Endothelial cell of umbilical vein (primary cell): ENCODE measurements around the gene SMAP1. TPM values are rescaled to one million over a fixed set of nuclear protein-coding genes. Genes with fewer than 3 reads are reported as not detected.

Experiments
- BruUV-seq: library from RNA; stranded (reverse); fragments of 400-500 nt; replicated peaks from 2 replicates; lab custom pipeline; 2021; lab: Mats Ljungman, UMichigan
- CTCF ChIA-PET: fragments of 300-600, 350-600 bp; sonication (Branson Sonifier 250); formaldehyde crosslinking; loops from one replicate; lab custom pipeline; 2021; ENCODE audit warnings: antibody characterized with exemption, inconsistent platforms; lab: Charles Lee
- POLR2A ChIA-PET: fragments of 300-600, 350-600 bp; sonication (Branson Sonifier 250); formaldehyde crosslinking; loops from one replicate; lab custom pipeline; 2021; ENCODE audit warnings: antibody characterized with exemption, inconsistent platforms; lab: Charles Lee
- DNase-seq: peaks from one replicate; pipeline ENCODE4 v3.0.0-alpha.2; 2011; ENCODE audit warnings: low read depth, low spot score
- FAIRE-seq: peaks from 2 replicates; lab custom pipeline; 2011; peaks lifted over from hg19 to GRCh38; lab: Jason Lieb, UNC
- H2AFZ ChIP-seq: 2 replicates; pipeline ENCODE4 v1.6.0; 2012; ENCODE audit warnings: low read depth, low read length, control low read depth, inconsistent platforms
- H3K27ac ChIP-seq: 2 replicates; pipeline ENCODE4 v1.5.1; 2011; ENCODE audit warnings: low read depth, mild to moderate bottlenecking, control low read depth, low read length, moderate library complexity; ENCODE audit not compliant: insufficient read depth
- H3K27me3 ChIP-seq, 2 experiments: 2 replicates each; pipeline versions ENCODE4 v1.6.0 to v1.6.1; 2011; ENCODE audit warnings: low read length in 2 of 2, mixed read lengths in 1 of 2; ENCODE audit not compliant: control insufficient read depth in 2 of 2, insufficient read depth in 2 of 2
- H3K36me3 ChIP-seq, 2 experiments: 2 replicates in 1 of 2; 3 replicates in 1 of 2; pipeline ENCODE4 v1.5.1; 2011; ENCODE audit warnings: low read length in 2 of 2, mild to moderate bottlenecking in 1 of 2, moderate library complexity in 1 of 2; ENCODE audit not compliant: control insufficient read depth in 2 of 2, insufficient read depth in 2 of 2; ENCODE audit errors: extremely low read depth in 1 of 2
- H3K4me1 ChIP-seq: 3 replicates; pipeline ENCODE4 v1.5.1; 2011; ENCODE audit warnings: mild to moderate bottlenecking, low read length; ENCODE audit not compliant: control insufficient read depth, insufficient read depth; ENCODE audit errors: extremely low read depth
- H3K4me2 ChIP-seq: 2 replicates; pipeline ENCODE4 v1.6.1; 2011; ENCODE audit warnings: low read length, control low read depth, mixed read lengths; ENCODE audit not compliant: insufficient read depth
- H3K4me3 ChIP-seq, 3 experiments: fragments of 200-600 bp in 1 of 3; sonication (generic), shearing (Covaris generic) in 1 of 3; replicated peaks in 1 of 3; 2 replicates each; pipeline ENCODE4 v1.5.1; 2011 to 2016; ENCODE audit warnings: control low read depth in 3 of 3, low read length in 3 of 3, mild to moderate bottlenecking in 2 of 3, inconsistent platforms in 1 of 3, low read depth in 1 of 3, moderate library complexity in 1 of 3; ENCODE audit not compliant: insufficient read depth in 1 of 3
- H3K79me2 ChIP-seq: 2 replicates; pipeline ENCODE4 v1.6.0; 2012; ENCODE audit warnings: low read length, inconsistent platforms; ENCODE audit not compliant: control insufficient read depth, insufficient read depth
- H3K9ac ChIP-seq: replicated peaks from 2 replicates; pipeline ENCODE3; 2011; ENCODE audit warnings: low read length, control low read depth; ENCODE audit not compliant: insufficient read depth; ENCODE audit errors: extremely low read depth
- H3K9me1 ChIP-seq: replicated peaks from 3 replicates; pipeline ENCODE4 v1.6.0; 2011; ENCODE audit warnings: mild to moderate bottlenecking, low read length; ENCODE audit not compliant: control insufficient read depth, insufficient read depth; ENCODE audit errors: extremely low read depth
- H3K9me3 ChIP-seq: replicated peaks from 2 replicates; pipeline ENCODE4 v1.5.1; 2012; ENCODE audit warnings: low read length, inconsistent platforms; ENCODE audit not compliant: control insufficient read depth, insufficient read depth
- H4K20me1 ChIP-seq: replicated peaks from 2 replicates; pipeline ENCODE3; 2011; ENCODE audit warnings: mild to moderate bottlenecking, low read length; ENCODE audit not compliant: control insufficient read depth, insufficient read depth; ENCODE audit errors: extremely low read depth
- CTCF ChIP-seq, 2 donors: IDR thresholded peaks; 1 replicate in 1 of 2; 2 replicates in 1 of 2; pipeline ENCODE4 v1.5.1; 2011; ENCODE audit warnings: low read length in 2 of 2, mild to moderate bottlenecking in 2 of 2, moderate library complexity in 2 of 2, control low read depth in 1 of 2, inconsistent platforms in 1 of 2, low read depth in 1 of 2; ENCODE audit not compliant: insufficient read depth in 1 of 2; ENCODE audit errors: extremely low read depth in 1 of 2
- EZH2 ChIP-seq: IDR thresholded peaks from 2 replicates; pipeline ENCODE4 v1.6.1; 2012; ENCODE audit warnings: borderline replicate concordance, low read depth, mild to moderate bottlenecking, moderate library complexity, low read length, inconsistent platforms; ENCODE audit not compliant: severe bottlenecking
- FOS ChIP-seq: IDR thresholded peaks from 2 replicates; pipeline ENCODE4 v1.6.1; 2011; ENCODE audit warnings: mild to moderate bottlenecking, low read length, moderate library complexity, borderline replicate concordance; ENCODE audit not compliant: insufficient read depth
- GATA2 ChIP-seq: IDR thresholded peaks from 2 replicates; pipeline ENCODE4 v1.7.0; 2011; ENCODE audit warnings: low read depth, mild to moderate bottlenecking, moderate library complexity, mixed read lengths, low read length; ENCODE audit not compliant: insufficient read length, insufficient read depth
- JUN ChIP-seq: IDR thresholded peaks from 2 replicates; pipeline ENCODE4 v1.6.1; 2011; ENCODE audit warnings: borderline replicate concordance, low read depth; ENCODE audit not compliant: insufficient read length, insufficient read depth
- MYC ChIP-seq: IDR thresholded peaks from one replicate; pipeline ENCODE4 v1.6.1; 2011; ENCODE audit warnings: mild to moderate bottlenecking, low read depth, low read length
- POLR2A ChIP-seq: IDR thresholded peaks from 2 replicates; pipeline ENCODE4 v1.6.1; 2012; ENCODE audit warnings: low read depth, mild to moderate bottlenecking, control low read depth, low read length
- POLR2AphosphoS5 ChIP-seq: IDR thresholded peaks from 2 replicates; pipeline ENCODE4 v1.6.1; 2012; ENCODE audit warnings: low read depth, mild to moderate bottlenecking, control low read depth, low read length, moderate library complexity; ENCODE audit not compliant: insufficient read depth
- dilution Hi-C: fragments of 300-500 bp; cut with MboI; formaldehyde crosslinking; loops from one replicate; pipeline ENCODE4 v1.15.0; 2019; ENCODE audit warnings: low sequenced_read_pairs; ENCODE audit not compliant: extremely low pct_ligation_motif_present
- intact Hi-C: fragments of 100-400 bp; cut with micrococcal nuclease; formaldehyde crosslinking; loops from one replicate; pipeline ENCODE4 v1.10.0; 2022
- polyA plus RNA-seq, 4 experiments: library from polyadenylated mRNA; depleted of rRNA in 3 of 4; stranded (reverse) in 3 of 4; unstranded in 1 of 4; fragments of >200 nt; gene quantifications; 2 replicates each; pipeline versions ENCODE4 v1.2.1 to v1.2.3, GENCODE V29; 2011 to 2012; ENCODE audit warnings: missing spikeins in 1 of 4
- total RNA-seq: library from RNA; stranded (reverse); gene quantifications from 2 replicates; pipeline ENCODE4 v1.2.3, GENCODE V29; 2021
- TF ChIP-seq, protein P1 (sequence below): IDR thresholded peaks from 2 replicates; pipeline ENCODE4 v1.6.1; 2011; ENCODE audit not compliant: insufficient read depth, insufficient read length

SMAP1 gene
- total and polyA plus RNA-seq, 2 donors (not counting 3 experiments of a cell fraction or from before 2014, with no cell fraction given), result 14.6 to 24.6 TPM

GRCh38 chr6:70753870-70754380, 86.2 kb downstream of the SMAP1 start:
- H3K9me3 ChIP-seq, result no peaks in the 10 kb centered on the region
- intact Hi-C loops, result no loop called here
- FAIRE-seq (no peak), DNase-seq (no peak)
- no peak overlapping the region for H3K27ac ChIP-seq
- H3K27me3 ChIP-seq, result no peaks in the 10 kb centered on the region
- H3K36me3 ChIP-seq, result no peaks in the 10 kb centered on the region
- ChIA-PET POLR2A (no interaction called here), CTCF (interaction anchor here (1.0 kb wide), 1 partner anchor 67 kb away, joined by 3 read pairs; no protein-coding TSS in a partner anchor)
- H3K79me2 ChIP-seq, result no peaks in the 10 kb centered on the region
- no peak overlapping the region for H2AFZ ChIP-seq
- TF ChIP-seq EZH2 (no peak), MYC (no peak), GATA2 (no peak), JUN (no peak), POLR2A (no peak), CTCF (IDR thresholded peaks at IDR 0.05; ENCODE audit: extremely low read depth in 1 of 2, insufficient read depth in 1 of 2, low read depth in 1 of 2, low read length in 2 of 2) (no peak), POLR2AphosphoS5 (no peak), FOS (no peak)
- TF ChIP-seq, protein P1, sequence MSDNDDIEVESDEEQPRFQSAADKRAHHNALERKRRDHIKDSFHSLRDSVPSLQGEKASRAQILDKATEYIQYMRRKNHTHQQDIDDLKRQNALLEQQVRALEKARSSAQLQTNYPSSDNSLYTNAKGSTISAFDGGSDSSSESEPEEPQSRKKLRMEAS, result no peak
- H3K9ac ChIP-seq, result no peak overlapping the region
- H3K4me1 ChIP-seq, result no peaks in the 10 kb centered on the region
- BruUV-seq, result no TSS peak
- no peaks in the 10 kb centered on the region for H4K20me1 ChIP-seq
- H3K4me3 ChIP-seq, result no peak overlapping the region
- no peaks in the 10 kb centered on the region for H3K9me1 ChIP-seq
- H3K4me2 ChIP-seq, result no peak overlapping the region
- dilution Hi-C loops, result no loop called here
